Gastroesophageal sphincter (tissue), 3 donors: ENCODE results near the gene RNF19B.

ENCODE experiments used
- EP300 ChIP-seq: sonication (generic); formaldehyde crosslinking; IDR thresholded peaks from one replicate; pipeline ENCODE4 v1.6.1; 2017; ENCODE audit warnings: antibody characterized with exemption, mild to moderate bottlenecking
- POLR2A ChIP-seq, 2 donors: fragments of 450-650 bp; IDR thresholded peaks; one replicate each; pipeline ENCODE4 v1.6.1; 2017; ENCODE audit warnings: antibody characterized with exemption in 2 of 2, mild to moderate bottlenecking in 2 of 2, moderate library complexity in 1 of 2
- TF ChIP-seq, protein P1 (sequence below), 4 experiments: fragments of 200-600 bp in 2 of 4; fragments of 450-650 bp in 2 of 4; sonication (generic) in 1 of 4; IDR thresholded peaks; one replicate each; pipeline ENCODE4 v1.5.1; 2017 to 2019; ENCODE audit warnings: antibody characterized with exemption in 4 of 4, mild to moderate bottlenecking in 2 of 4, moderate library complexity in 2 of 4

DNA sequence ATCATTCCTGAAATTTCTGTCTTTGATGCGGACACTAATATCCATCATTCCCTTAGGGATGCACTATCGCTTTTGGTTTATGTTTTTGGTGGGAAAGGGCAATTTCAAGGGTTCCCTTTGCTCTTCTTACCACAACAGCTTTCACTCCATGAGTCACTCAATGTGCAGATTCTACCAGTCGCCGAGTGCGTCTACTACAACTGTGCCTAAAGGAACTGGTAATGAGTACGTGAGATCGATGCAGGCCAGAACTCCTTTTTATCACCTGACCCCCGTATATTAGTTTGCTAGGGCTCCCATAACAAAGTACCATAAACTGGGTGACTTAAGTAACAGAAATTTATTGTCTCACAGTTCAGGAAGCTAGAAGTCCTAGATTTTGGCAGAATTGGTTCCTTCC lies 35.9 kb downstream of the RNF19B start:
- TF ChIP-seq, protein P1, sequence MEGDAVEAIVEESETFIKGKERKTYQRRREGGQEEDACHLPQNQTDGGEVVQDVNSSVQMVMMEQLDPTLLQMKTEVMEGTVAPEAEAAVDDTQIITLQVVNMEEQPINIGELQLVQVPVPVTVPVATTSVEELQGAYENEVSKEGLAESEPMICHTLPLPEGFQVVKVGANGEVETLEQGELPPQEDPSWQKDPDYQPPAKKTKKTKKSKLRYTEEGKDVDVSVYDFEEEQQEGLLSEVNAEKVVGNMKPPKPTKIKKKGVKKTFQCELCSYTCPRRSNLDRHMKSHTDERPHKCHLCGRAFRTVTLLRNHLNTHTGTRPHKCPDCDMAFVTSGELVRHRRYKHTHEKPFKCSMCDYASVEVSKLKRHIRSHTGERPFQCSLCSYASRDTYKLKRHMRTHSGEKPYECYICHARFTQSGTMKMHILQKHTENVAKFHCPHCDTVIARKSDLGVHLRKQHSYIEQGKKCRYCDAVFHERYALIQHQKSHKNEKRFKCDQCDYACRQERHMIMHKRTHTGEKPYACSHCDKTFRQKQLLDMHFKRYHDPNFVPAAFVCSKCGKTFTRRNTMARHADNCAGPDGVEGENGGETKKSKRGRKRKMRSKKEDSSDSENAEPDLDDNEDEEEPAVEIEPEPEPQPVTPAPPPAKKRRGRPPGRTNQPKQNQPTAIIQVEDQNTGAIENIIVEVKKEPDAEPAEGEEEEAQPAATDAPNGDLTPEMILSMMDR (IDR thresholded peaks at IDR 0.05): no peak
- no peak for TF ChIP-seq EP300
- TF ChIP-seq POLR2A (IDR thresholded peaks at IDR 0.05): no peak
